Skin epidermis (tissue), 12 donors: ENCODE measurements around the gene IMP3.

Experiments used
- H3K27ac ChIP-seq, 21 experiments: fragments of 200-600 bp; sonication (generic) in 11 of 21; one replicate each; pipeline ENCODE4 v1.5.0; 2020; ENCODE audit warnings: mild to moderate bottlenecking in 3 of 21, inconsistent platforms in 2 of 21, moderate library complexity in 2 of 21
- H3K4me3 ChIP-seq, 7 experiments: fragments of 200-600 bp; sonication (generic) in 2 of 7; one replicate each; pipeline ENCODE4 v1.5.0; 2020; ENCODE audit warnings: inconsistent platforms in 2 of 7, mild to moderate bottlenecking in 2 of 7, moderate library complexity in 1 of 7

Gene IMP3

GRCh38 chr15:75653347-75653913, 13.4 kb upstream of the IMP3 start:
- peak overlapping the region in 8 of 21 experiments; percentile 48 to 81 (median 68) for H3K27ac ChIP-seq
- H3K4me3 ChIP-seq: no peak overlapping the region

GRCh38 chr15:75651810-75652543, 12.0 kb upstream of the IMP3 start:
- H3K27ac ChIP-seq: peak overlapping the region in 16 of 21 experiments; percentile 14 to 81 (median 62)

GRCh38 chr15:75650908-75651809, 11.1 kb upstream of the IMP3 start:
- peak overlapping the region; percentile 2 to 77 (median 17) for H3K4me3 ChIP-seq
- H3K27ac ChIP-seq: peak overlapping the region in 17 of 21 experiments; percentile 9 to 96 (median 61)

More at GRCh38 chr15:75651810-75652543, 12.0 kb upstream of the IMP3 start:
- peak overlapping the region in 6 of 7 experiments; percentile 2 to 77 (median 40) for H3K4me3 ChIP-seq

- Histone ChIP-seq H3K27ac (peak overlapping the region in 6 of 21 experiments; percentile 16 to 98 (median 90)), H3K4me3 (peak overlapping the region in 6 of 7 experiments; percentile 63 to 86 (median 78))
Measured at GRCh38 chr15:75649848-75650247, 9.8 kb upstream of the IMP3 start.

- Histone ChIP-seq H3K4me3 (peak overlapping the region; percentile 63 to 88 (median 79)), H3K27ac (peak overlapping the region in 17 of 21 experiments; percentile 78 to 98 (median 94))
Measured at GRCh38 chr15:75649045-75649761, 9.2 kb upstream of the IMP3 start.

- H3K4me3 ChIP-seq: peak overlapping the region; percentile 63 to 88 (median 79)
Measured at GRCh38 chr15:75648156-75649000, 8.4 kb upstream of the IMP3 start.

GRCh38 chr15:75647370-75648155, 7.5 kb upstream of the IMP3 start, which contains the start of gene SNX33:
Gene SNX33 (plus strand): TSS chr15:75647912. CDS start chr15:75649103, 1,191 bp downstream.
- peak within 1 kb of the TSS; percentile 63 to 88 (median 79) for H3K4me3 ChIP-seq
- peak within 1 kb of the TSS; percentile 78 to 98 (median 94) for H3K27ac ChIP-seq

More at GRCh38 chr15:75648156-75649000, 8.4 kb upstream of the IMP3 start:
- H3K27ac ChIP-seq: peak overlapping the region; percentile 78 to 98 (median 94)

GRCh38 chr15:75646944-75647364, 6.9 kb upstream of the IMP3 start:
- Histone ChIP-seq H3K4me3 (peak overlapping the region; percentile 63 to 88 (median 79)), H3K27ac (peak overlapping the region; percentile 78 to 98 (median 94))

- peak overlapping the region in 20 of 21 experiments; percentile 78 to 98 (median 94) for H3K27ac ChIP-seq
- peak overlapping the region; percentile 63 to 88 (median 79) for H3K4me3 ChIP-seq
Measured at GRCh38 chr15:75646112-75646943, 6.3 kb upstream of the IMP3 start.

GRCh38 chr15:75644376-75644775, 4.4 kb upstream of the IMP3 start:
- H3K27ac ChIP-seq: no peak overlapping the region

GRCh38 chr15:75641603-75642002, 1.6 kb upstream of the IMP3 start:
- H3K27ac ChIP-seq: no peak overlapping the region
- no peak overlapping the region for H3K4me3 ChIP-seq

More at GRCh38 chr15:75644376-75644775, 4.4 kb upstream of the IMP3 start:
- no peak overlapping the region for H3K4me3 ChIP-seq

GRCh38 chr15:75641179-75641503, 1.1 kb upstream of the IMP3 start:
- Histone ChIP-seq H3K4me3 (peak overlapping the region in 2 of 7 experiments; percentile 79 to 84), H3K27ac (peak overlapping the region in 14 of 21 experiments; percentile 88 to 98 (median 94))

- Histone ChIP-seq H3K27ac (peak overlapping the region; percentile 34 to 98 (median 94)), H3K4me3 (peak overlapping the region; percentile 57 to 99 (median 84))
Measured at GRCh38 chr15:75640483-75641178, 607 bp upstream of the IMP3 start.

- H3K27ac ChIP-seq: peak overlapping the region; percentile 87 to 98 (median 94)
- H3K4me3 ChIP-seq: peak overlapping the region; percentile 57 to 99 (median 84)
Measured at GRCh38 chr15:75639191-75639708, 774 bp downstream of the IMP3 start.

- Histone ChIP-seq H3K4me3 (peak overlapping the region in 2 of 7 experiments; percentile 79 to 99), H3K27ac (peak overlapping the region in 14 of 21 experiments; percentile 40 to 98 (median 92))
Measured at GRCh38 chr15:75637245-75638009, 2.6 kb downstream of the IMP3 start.
